NCI-H187 treated with DMSO at 0.1 percent for 48 hours (cell line): Measurements from ENCODE around the gene ADSL.
"Not testable (repeated sequence)": the region's sequence is repeated elsewhere in the genome, so short reads cannot be mapped to it uniquely, and the experiment has no call there.

ENCODE experiments used
- DNase-seq: peaks from one replicate; lab custom pipeline; 2025; lab: John Stamatoyannopoulos, UW

ADSL gene

DNA sequence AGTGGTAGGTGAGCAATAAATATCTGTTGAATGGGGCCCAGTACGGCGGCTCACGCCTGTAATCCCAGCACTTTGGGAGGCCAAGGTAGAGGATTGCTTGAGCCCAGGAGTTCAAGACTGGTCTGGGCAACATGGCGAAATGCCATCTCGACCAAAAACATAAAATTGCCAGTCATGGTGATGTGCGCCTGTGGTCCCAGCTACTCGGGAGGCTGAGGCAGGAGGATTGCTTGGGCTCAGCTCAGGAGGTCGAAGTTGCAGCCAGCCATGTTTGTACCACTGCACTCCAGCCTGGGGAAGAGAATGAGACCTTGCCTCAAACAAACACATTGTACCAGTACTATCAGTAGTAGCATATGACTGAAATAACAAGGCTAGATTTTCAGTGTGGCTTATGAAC is 28.3 kb downstream of the ADSL start:
- no peak for DNase-seq

DNA sequence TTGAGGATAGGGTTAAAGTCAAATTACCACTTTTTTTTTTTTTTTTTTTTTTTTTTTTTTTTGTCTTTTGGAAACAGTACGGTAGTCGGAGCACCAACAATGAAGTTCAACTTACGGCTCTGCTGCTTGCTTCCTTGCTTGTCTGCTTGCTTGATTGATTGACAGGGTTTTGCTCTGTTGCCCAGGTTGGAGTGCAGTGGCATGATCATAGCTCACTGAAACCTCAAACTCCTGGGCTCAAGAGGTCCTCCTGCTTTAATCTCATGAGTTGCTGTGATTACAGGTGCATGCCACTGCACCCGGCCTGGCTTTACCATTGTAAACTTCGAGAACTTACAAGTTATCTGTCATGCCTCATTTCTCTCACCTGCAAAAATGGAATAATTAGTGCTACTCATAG is 29.8 kb downstream of the ADSL start:
- DNase-seq: no peak

DNA sequence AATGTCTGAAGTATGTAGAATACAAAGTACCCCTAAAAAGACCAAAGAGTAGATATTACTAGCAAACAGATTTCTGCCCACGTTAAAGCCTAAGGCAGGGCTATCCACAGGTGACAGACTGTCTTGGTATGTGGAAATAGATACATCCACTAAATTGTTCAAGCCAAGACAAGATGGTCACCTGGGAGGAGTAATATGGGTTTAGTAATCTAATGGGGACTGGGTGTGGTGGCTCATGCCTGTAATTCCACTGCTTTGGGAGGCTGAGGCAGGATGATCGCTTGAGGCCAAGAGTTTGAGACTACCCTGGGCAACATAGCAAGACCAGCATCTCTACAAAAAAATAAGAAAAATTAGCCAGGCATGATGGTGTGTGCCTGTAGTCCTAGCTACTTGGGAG is 31.6 kb downstream of the ADSL start:
- no peak for DNase-seq

DNA sequence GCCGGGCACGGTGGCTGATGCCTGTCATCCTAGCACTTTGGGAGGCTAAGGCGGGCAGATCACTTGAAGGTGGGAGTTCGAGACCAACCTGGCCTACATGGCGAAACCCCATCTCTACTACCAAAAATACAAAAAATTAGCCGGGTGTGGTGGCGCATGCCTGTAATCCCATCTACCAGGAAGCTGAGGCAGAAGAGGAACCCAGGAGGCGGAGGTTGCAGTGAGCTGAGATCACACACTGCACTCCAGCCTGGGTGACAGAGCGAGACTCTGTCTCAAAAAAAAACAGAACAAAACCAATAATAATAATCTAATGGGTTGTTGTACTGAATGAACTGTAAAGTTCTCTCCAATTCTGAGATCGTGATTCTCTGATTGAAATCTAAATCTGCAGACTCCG is 32.1 kb downstream of the ADSL start:
- not testable (repeated sequence) for DNase-seq

DNA sequence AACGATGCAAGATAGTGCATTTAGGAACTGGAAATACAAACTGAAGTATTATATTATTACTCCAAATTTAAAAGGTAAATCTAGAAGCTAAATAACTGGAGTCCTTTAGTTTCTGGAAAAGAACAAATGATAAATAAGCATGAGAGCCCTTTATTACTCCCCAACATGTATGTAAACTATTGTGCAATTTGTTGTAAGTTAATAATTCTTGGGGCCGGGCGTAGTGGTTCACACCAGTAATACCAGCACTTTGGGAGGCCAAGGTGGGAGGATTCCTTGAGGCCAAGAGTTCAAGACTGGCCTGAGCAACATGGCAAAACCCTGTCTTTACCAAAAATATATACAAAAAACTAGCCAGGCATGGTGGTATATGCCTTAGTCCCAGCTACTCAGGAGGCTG is 35.2 kb downstream of the ADSL start:
- DNase-seq: no peak

DNA sequence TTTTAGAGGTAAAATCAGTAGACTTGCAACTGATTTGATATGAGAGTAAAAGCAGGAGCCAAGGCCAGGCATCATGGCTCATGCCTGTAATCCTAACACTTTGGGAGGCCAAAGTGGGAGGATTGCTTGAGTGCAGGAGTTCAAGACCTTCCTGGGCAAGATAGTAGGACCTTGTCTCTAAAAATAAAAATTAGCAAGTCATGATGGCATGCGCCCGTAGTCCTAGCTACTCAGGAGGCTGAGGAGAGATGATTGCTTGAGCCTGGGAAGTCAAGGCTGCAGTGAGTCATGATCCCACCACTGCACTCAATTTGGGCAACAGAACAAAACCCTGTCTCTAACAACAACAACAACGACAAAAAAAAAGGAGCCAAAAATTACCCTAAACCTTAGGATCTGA is 37.6 kb downstream of the ADSL start:
- no peak for DNase-seq

DNA sequence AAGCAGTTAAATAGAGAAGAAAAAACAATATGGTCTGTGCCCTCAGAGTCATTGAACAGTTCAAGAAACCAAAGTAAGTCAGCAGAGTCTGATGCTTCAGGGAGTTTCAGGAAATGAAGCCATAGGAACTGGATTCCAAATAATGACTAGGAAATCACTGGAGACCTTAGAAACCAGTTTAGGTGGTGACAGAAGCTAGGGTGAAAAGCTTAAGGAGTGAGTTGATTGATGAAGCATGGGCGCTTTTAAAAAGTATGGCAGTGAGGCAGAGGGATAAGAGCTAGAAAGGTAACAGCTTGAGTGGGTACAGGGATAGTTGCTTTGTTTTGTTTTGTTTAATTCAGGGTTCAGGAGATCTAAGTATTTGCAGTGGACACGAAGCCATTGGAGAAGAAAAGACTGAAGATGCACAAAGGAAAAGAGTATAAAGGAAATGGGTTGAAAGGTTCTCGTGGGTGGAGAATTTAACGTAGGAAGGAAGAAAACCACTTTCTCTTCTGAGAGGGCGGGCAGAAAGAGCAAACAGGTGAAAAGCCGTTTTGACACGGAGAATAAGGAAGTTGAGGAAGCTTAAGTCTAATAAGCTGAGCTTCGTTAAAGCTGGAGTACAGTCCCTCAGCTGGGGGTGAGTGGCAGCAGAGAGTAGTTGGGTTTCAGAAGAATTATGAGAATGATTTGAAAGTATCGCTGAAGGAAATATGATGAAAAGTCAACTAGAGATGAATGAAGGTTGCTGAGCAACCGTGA is 38.9 kb downstream of the ADSL start:
- no peak for DNase-seq

- no peak for DNase-seq
These were observed 41.4 kb downstream of the ADSL start for GRCh38 chr22:40387746-40388145.

DNA sequence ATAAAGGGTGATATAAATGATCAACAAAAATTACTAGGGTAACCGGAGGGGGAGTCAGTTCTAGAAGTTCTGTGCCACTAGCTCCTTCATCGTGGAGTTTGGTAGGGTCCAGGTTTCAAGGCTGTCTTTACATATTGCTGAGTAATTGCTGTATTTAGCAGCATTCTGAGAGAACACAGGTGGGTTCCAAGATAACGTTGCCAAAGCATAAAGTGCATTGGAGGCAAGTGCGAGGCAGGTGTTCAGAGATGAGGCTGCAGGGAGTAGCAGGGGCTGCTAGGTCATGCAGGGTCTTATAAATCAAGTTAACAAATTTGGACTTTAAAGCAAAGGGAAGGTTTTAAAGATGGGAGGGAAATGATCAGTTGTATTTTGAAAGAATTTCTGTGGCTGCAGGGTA is 41.9 kb downstream of the ADSL start:
- DNase-seq: no peak

- no peak for DNase-seq
These were observed 45.1 kb downstream of the ADSL start for GRCh38 chr22:40391417-40391816.

GRCh38 chr22:40392618-40393017 is 46.3 kb downstream of the ADSL start:
- no peak for DNase-seq

GRCh38 chr22:40394607-40395006 is 48.3 kb downstream of the ADSL start:
- no peak for DNase-seq

- DNase-seq: no peak
These were observed 49.3 kb downstream of the ADSL start for GRCh38 chr22:40395607-40396006.

- DNase-seq: no peak
These were observed 50.6 kb downstream of the ADSL start for GRCh38 chr22:40396882-40397281.

- DNase-seq: no peak
These were observed 51.1 kb downstream of the ADSL start for GRCh38 chr22:40397396-40397795.

GRCh38 chr22:40399621-40400020 is 53.3 kb downstream of the ADSL start:
- DNase-seq: no peak

DNA sequence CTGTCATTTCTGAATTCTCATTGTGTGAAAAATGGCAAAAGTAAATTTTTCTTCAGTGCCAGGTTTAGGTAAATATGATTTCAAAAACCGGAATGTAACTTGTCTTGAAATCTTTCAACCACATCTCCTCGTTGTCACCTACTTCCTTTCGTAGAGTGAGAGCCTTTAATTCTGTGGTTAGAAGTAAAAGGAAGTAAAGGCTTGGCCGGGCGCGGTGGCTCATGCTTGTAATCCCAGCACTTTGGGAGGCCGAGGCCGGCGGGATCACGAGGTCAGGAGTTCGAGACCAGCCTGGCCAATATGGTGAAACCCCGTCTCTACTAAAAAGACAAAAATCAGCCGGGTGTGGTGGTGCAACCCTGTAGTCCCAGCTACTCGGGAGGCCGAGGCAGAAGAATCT is 53.9 kb downstream of the ADSL start:
- no peak for DNase-seq

- DNase-seq: no peak
These were observed 55.2 kb downstream of the ADSL start for GRCh38 chr22:40401532-40401931.

GRCh38 chr22:40401981-40402406 is 55.7 kb downstream of the ADSL start:
- no peak for DNase-seq

DNA sequence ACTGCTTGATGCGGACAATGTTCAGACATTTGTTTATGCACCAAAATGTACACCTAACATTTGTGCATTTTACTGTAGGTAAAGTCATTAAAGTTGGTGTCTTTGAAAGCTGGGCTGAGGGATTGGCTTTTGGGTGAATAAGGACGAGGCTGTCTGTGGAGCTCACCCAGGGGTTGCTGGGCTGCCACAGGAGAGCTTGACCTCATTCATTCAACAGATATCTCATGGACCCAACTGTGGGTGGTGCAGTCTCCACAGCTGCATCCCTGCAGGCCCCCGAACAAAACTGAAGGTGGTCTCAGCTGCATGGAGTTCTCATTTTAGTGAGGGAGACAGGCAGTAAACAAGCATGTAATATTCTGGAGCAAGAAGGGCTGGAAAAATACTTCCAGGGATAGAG is 56.8 kb downstream of the ADSL start:
- no peak for DNase-seq

GRCh38 chr22:40403651-40404050 is 57.4 kb downstream of the ADSL start:
- DNase-seq: no peak

DNA sequence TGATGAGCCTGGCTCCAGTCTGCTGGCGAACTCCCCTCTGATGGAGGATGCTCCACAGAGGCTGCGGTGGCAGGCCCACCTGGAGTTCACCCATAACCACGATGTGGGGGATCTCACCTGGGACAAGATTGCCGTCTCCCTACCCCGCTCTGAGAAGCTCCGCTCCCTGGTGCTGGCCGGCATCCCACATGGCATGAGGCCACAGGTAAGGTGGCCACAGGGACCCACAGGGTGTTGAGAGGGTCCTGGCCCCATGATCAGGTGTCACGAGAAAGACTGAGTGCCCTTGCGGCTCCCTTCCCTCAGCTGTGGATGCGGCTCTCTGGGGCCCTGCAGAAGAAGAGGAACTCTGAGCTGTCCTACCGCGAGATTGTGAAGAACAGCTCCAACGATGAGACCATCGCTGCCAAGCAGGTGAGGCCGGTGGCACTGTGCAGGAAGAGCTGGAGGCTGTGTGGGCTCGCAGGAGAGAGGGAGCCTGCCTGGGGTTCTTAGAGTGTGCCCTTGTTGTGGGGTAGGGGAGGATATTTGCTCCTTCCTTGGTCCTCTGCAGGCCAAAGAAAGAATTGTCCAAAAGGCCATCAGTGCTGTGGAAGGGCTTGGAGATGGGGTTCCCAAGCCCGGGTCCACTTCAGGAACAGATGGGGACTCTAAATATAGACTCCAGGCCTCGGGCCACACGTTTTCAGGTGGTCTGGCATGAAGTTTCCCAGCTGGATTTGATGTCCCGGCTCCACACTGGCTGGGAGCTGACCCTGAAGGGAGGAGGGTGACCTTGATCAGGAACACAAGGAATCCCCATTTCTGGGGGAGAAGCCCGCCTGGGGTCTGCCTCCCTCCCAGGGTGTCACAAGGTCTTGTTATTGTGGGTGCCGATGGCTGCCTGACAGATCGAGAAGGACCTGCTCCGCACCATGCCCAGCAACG is 58.2 kb downstream of the ADSL start:
- no peak for DNase-seq
